Epidermal melanocyte (primary cell): ENCODE measurements around the gene BLVRB.

Experiments used
- DNase-seq: peaks from one replicate; pipeline ENCODE4 v3.0.0; 2011; ENCODE audit warnings: low spot score; ENCODE audit not compliant: insufficient read length

The BLVRB gene

DNA sequence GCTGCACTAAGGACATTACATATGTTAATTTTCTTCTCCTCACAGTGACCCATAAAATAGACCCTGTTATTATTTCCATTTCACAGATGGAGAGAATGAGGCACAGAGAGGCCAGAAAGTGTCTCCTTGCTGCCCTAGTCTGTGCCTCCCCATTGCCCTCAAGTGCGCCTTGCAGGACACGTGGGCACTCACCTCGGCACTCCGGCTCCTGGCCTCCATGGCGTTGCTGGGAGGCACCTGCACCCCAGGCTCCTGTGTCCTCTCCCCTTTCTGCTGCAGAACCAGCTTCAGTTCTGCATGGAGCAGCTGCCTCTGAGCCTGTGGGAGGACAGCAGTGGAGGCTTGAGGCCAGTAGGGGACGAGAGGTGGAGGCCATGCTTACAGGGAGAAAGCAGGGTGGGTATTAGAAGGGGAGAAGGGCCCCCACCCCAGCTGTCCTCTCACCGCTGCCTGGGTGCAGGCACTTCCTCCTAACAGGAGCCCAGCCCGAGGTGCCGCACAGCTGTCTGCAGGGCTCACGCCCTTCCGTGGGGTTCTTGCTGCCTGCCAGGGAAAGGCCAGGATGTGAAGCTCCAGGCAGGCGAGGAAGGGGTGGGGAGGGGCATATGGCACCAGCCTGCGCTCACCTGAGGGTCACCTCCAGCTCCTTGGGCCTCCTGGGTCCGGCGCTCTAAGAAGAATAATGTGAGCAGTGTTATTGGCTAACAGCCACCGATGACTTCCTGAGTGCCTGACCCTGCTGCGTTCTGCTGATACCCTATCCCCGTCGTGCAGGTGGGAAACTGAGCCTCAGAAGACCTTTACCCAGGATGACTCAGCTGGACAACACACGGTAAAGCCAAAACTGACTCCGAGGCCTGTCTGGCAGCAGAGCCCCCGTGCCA is 57.6 kb downstream of the BLVRB start:
- DNase-seq = no peak

DNA sequence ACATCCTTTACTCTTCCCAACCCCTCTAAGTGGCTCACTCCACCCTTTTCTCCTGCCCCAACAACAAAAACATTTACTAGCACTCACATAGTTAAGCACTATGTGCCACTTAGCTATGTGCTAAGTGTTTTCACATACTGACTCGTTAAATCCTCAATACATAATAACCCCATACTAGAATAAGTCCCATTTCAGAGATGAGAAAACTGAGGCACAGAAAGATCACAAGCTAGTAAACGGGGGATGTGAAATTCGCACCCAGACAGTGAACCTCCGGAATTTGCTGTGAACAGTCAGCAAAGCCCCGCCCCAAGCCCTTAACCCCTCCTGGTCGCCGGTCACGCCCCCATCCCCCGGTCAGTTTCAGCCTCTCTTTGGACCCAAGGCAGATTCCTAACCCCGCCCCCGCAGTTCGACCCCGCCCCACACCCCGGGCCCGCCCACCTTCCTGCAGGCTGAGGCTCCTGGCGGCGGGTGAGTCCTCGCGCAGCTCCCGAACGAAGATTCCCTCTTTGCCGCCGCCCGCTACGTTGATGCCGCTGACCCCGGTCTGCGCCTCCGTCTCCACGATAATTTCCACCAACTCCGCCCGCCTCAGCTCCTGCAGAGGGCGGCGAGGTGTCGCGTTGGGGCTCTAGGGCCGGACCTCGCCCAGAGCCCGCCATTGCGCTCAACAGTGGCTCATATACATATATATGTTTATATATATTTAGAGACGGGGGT is 62.1 kb downstream of the BLVRB start:
- DNase-seq = peak; percentile 98

GRCh38 chr19:40400559-40400958 is 65.0 kb downstream of the BLVRB start:
- no peak for DNase-seq

DNA sequence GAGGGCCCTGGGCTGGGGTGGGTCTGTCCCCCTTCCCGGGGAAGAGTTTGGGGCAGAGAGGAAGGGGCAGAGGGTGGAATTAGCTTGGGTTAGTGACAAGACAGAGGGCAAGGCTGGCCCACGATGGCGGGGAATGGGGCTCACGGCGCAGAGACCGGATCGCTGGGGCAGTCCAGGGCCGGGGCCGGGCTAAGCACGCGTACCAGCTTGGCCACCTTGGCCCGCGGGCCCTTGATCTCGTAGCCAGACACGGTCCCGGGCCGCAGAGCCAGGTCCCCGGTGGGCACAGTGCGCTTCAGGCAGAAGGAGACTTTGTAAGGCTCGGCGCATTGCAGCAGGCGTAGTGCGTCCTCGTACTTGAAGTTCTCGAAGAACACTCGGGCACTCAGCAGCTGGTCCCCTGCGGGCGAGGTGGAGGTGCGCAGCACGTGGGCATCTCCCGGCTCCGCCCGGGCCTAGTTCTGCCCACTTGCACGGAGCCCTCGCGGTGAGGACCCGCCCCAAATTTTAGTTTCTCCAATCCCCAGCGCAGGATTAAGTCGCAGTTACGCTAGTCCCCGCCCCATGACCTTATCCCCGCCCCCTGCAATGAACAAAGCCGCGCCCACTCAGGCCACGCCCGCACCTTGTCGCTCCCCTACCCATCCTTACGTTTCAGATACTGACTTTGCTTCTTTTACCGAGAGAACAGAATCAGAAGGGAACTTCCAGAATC is 67.0 kb downstream of the BLVRB start:
- DNase-seq = no peak
